ENCODE results near the gene C2CD3. TPM values are rescaled to one million over a fixed set of nuclear protein-coding genes. Genes with fewer than 3 reads are reported as not detected.
"Not testable (repeated sequence)": the region's sequence is repeated elsewhere in the genome, so short reads cannot be mapped to it uniquely, and the experiment has no call there.

Gene C2CD3
- total and polyA plus RNA-seq, 8 donors = 22.8 to 34.5 (median 27.5) TPM

GRCh38 chr11:74141908-74142307 is 28.9 kb downstream of the C2CD3 start:
- no peak overlapping the region for H3K27ac ChIP-seq
- H3K4me3 ChIP-seq = no peak overlapping the region
- H3K36me3 ChIP-seq = peaks cover 0 to 21% of the 10 kb centered on the region in 2 donors
- intact Hi-C loops (cut with DNase I) = no loop called here
- H3K9me3 ChIP-seq = no peaks in the 10 kb centered on the region
- peaks cover 0 to 4% of the 10 kb centered on the region in 2 donors for H3K4me1 ChIP-seq
- DNase-seq (no peak), ATAC-seq (no peak)
- no peaks in the 10 kb centered on the region for H3K27me3 ChIP-seq
- TF ChIP-seq, protein P1, sequence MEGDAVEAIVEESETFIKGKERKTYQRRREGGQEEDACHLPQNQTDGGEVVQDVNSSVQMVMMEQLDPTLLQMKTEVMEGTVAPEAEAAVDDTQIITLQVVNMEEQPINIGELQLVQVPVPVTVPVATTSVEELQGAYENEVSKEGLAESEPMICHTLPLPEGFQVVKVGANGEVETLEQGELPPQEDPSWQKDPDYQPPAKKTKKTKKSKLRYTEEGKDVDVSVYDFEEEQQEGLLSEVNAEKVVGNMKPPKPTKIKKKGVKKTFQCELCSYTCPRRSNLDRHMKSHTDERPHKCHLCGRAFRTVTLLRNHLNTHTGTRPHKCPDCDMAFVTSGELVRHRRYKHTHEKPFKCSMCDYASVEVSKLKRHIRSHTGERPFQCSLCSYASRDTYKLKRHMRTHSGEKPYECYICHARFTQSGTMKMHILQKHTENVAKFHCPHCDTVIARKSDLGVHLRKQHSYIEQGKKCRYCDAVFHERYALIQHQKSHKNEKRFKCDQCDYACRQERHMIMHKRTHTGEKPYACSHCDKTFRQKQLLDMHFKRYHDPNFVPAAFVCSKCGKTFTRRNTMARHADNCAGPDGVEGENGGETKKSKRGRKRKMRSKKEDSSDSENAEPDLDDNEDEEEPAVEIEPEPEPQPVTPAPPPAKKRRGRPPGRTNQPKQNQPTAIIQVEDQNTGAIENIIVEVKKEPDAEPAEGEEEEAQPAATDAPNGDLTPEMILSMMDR (IDR thresholded peaks at IDR 0.05) = no peak

- Histone ChIP-seq H3K27me3 (no peaks in the 10 kb centered on the region), H3K9me3 (no peaks in the 10 kb centered on the region), H3K4me3 (no peak overlapping the region), H3K27ac (no peak overlapping the region), H3K36me3 (peaks cover 0 to 27% of the 10 kb centered on the region in 2 donors), H3K4me1 (peaks cover 0 to 4% of the 10 kb centered on the region in 2 donors)
- DNase-seq (no peak), ATAC-seq (peak; percentile 38)
- intact Hi-C loops (cut with DNase I) = no loop called here
- TF ChIP-seq, protein P1 (IDR thresholded peaks at IDR 0.05) = no peak
Observed at GRCh38 chr11:74141241-74141695, 29.5 kb downstream of the C2CD3 start.

DNA sequence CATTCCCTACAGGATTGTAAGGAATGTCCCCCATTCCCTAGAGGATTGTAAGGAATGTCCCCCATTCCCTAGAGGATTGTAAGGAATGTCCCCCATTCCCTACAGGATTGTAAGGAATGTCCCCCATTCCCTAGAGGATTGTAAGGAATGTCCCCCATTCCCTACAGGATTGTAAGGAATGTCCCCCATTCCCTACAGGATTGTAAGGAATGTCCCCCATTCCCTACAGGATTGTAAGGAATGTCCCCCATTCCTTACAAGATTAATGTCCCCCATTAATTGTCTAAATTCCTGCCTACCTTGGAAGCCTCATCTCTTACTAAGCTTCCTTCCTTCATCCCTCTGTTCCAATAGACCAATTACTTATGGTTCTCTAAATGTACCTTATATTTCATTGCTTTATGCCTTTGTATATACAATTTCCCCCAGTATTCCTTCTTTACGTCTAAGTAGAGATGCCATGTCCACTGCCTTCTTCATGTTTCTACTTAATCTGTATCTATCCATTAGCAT is 30.8 kb downstream of the C2CD3 start:
- intact Hi-C loops (cut with DNase I); H3K27ac ChIP-seq; H3K27me3 ChIP-seq; H3K4me3 ChIP-seq; DNase-seq; H3K4me1 ChIP-seq; H3K9me3 ChIP-seq; ATAC-seq: not testable (repeated sequence)
- H3K36me3 ChIP-seq = peaks cover 0 to 31% of the 10 kb centered on the region in 2 donors

DNA sequence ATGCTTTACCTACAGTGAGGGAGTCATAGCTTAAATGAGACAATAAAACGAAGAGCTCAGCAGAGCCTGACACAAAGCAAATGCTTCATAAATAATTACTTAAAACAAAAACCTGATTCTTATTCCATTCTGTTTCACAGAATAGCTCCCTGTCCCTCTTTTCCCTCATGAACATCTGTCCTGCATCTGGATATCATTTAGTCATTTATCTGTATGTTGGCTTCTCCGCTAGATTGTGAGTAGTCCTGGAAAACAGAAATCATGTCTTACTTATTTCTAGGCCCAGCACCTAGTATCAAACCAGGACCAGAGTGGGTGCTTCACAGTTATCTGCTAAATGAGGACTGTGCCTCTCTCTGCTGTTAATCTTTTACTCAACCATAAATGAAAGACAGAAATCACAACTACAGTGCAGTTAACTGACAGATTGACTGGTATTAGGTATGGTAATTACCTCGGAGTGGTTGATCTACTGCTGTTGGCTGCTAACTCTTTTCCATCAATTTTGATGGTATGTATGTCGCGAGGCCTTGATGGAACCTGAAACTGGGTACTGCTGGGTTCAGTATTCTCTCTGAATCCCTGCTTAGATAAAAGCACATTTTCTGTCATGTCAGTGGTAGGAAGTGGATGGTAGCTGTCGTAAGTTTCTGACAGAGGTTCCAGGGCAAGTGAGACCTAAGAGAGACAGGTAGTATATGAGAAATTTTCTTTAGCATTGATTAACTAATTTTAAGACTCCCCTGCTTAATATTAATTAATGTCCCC is 31.5 kb downstream of the C2CD3 start:
- no peaks in the 10 kb centered on the region for H3K9me3 ChIP-seq
- H3K27me3 ChIP-seq = no peaks in the 10 kb centered on the region
- ATAC-seq = no peak
- H3K4me1 ChIP-seq = peaks cover 0 to 4% of the 10 kb centered on the region in 2 donors
- TF ChIP-seq, protein P1 (IDR thresholded peaks at IDR 0.05) = no peak
- no peak overlapping the region for H3K4me3 ChIP-seq
- peaks cover 0 to 31% of the 10 kb centered on the region in 2 donors for H3K36me3 ChIP-seq
- intact Hi-C loops (cut with DNase I) = no loop called here
- no peak overlapping the region for H3K27ac ChIP-seq
- no peak for DNase-seq

- peak; percentile 92 for ATAC-seq
- no peak for DNase-seq
- H3K27ac ChIP-seq = peak overlapping the region in 1 of 2 donors; percentile 28
- intact Hi-C loops (cut with DNase I) = no loop called here
- H3K36me3 ChIP-seq = peaks cover 0 to 32% of the 10 kb centered on the region in 2 donors
- no peak overlapping the region for H3K4me3 ChIP-seq
- H3K4me1 ChIP-seq = peaks cover 0 to 4% of the 10 kb centered on the region in 2 donors
- TF ChIP-seq, protein P1 (IDR thresholded peaks at IDR 0.05) = no peak
- no peaks in the 10 kb centered on the region for H3K27me3 ChIP-seq
- H3K9me3 ChIP-seq = no peaks in the 10 kb centered on the region
Observed at GRCh38 chr11:74138572-74138971, 32.2 kb downstream of the C2CD3 start.

Measured in left lung (tissue), 10 donors.